DOHH2 (cell line): Measurements from ENCODE around the gene RNF181.

ENCODE experiments used
- CTCF ChIP-seq: fragments of 200-600 bp; sonication (generic); IDR thresholded peaks from one replicate; pipeline ENCODE4 v1.5.1; 2014; ENCODE audit warnings: antibody characterized with exemption, mild to moderate bottlenecking, low read depth, low read length; ENCODE audit not compliant: poor library complexity, severe bottlenecking
- EZH2phosphoT487 ChIP-seq: fragments of 200-600 bp; sonication (generic); IDR thresholded peaks from 2 replicates; pipeline ENCODE4 v1.6.1; 2017; ENCODE audit warnings: borderline replicate concordance, mild to moderate bottlenecking, antibody characterized with exemption, low read length, moderate library complexity, mixed read lengths

GRCh38 chr2:85558160-85558559 is 37.4 kb upstream of the RNF181 start:
- TF ChIP-seq CTCF, result no peak
- TF ChIP-seq EZH2phosphoT487, result no peak
